ENCODE data around the gene CTXND1. TPM values are rescaled to one million over a fixed set of nuclear protein-coding genes. Genes with fewer than 3 reads are reported as not detected.

CTXND1 gene
- total and polyA plus RNA-seq, 2 of the 4 experiments (the other 2 are of a cell fraction), result not detected

DNA sequence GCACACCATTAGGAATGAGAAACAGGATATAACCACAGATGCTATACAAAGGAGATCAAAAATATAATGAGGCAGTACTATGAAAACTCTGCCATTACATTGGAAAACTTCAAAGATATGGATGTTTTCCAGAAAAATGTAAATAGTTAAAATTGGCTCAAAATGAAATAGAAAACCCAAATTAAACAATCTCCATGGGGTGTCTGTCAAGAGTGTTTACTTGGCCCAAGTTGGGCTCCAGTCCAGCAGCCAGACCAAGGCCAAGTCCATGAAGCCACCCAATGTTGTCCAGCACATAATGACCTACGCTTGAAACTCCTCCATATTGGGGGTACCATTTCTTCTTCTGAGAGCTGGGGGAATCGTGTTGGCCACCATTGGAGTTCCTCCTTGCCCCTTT is 37.1 kb downstream of the CTXND1 start:
- Histone ChIP-seq H3K4me1 (ENCODE audit: control insufficient read depth, insufficient read depth, low read length) (no peaks in the 10 kb centered on the region), H3K79me1 (ENCODE audit: low read depth in 1 of 2, low read length in 2 of 2) (no peaks in the 10 kb centered on the region), H3K18ac (ENCODE audit: low read depth, low read length) (no peak overlapping the region), H2BK120ac (ENCODE audit: low read depth, low read length) (no peak overlapping the region), H2AK5ac (ENCODE audit: low read depth, low read length) (no peak overlapping the region), H3K36me3 (ENCODE audit: control insufficient read depth, insufficient read depth, low read length) (no peaks in the 10 kb centered on the region), H3K9me1 (ENCODE audit: insufficient read depth, low read length) (no peaks in the 10 kb centered on the region), H3K14ac (replicated peaks; ENCODE audit: low read depth, low read length) (no peak overlapping the region), H3K27me3 (ENCODE audit: control insufficient read depth, insufficient read depth, low read length) (peaks cover 12% of the 10 kb centered on the region), H2BK15ac (ENCODE audit: low read depth, low read length) (no peak overlapping the region), H2AK9ac (replicated peaks; ENCODE audit: low read depth, low read length, poor library complexity) (no peak overlapping the region), H4K91ac (ENCODE audit: insufficient read depth, low read depth, low read length) (no peak overlapping the region), H3K56ac (ENCODE audit: extremely low read depth, insufficient read depth, low read length) (no peak overlapping the region), H2BK20ac (ENCODE audit: low read depth, low read length) (no peak overlapping the region), H4K5ac (ENCODE audit: low read depth, low read length) (no peak overlapping the region), H3K27ac (ENCODE audit: insufficient read depth, low read length) (no peak overlapping the region), H2AFZ (replicated peaks; ENCODE audit: low read length, poor library complexity) (no peak overlapping the region), H3K4me3 (ENCODE audit: insufficient read depth, low read depth, low read length) (no peak overlapping the region), H3K4ac (ENCODE audit: low read depth, low read length) (no peak overlapping the region), H3K23ac (ENCODE audit: low read depth, low read length) (no peak overlapping the region), H4K20me1 (ENCODE audit: insufficient read depth, low read length) (no peaks in the 10 kb centered on the region), H3K4me2 (ENCODE audit: low read depth, low read length) (no peak overlapping the region), H4K8ac (ENCODE audit: low read depth in 2 of 2, low read length in 2 of 2) (no peak overlapping the region), H3K9me3 (ENCODE audit: control insufficient read depth, insufficient read depth, low read length) (peaks cover 3% of the 10 kb centered on the region; the same call in 1 of the 2 replicates), H2BK5ac (ENCODE audit: low read depth, low read length, poor library complexity, severe bottlenecking) (no peak overlapping the region), H3K9ac (ENCODE audit: low read depth, low read length) (no peak overlapping the region)
- in situ Hi-C loops (cut with MboI; ENCODE audit: low sequenced_read_pairs) (no loop called here), dilution Hi-C loops (cut with HindIII; ENCODE audit: low sequenced_read_pairs, unreplicated experiment) (no loop called here), intact Hi-C loops (cut with micrococcal nuclease) (no loop called here)
- ChIA-PET POLR2A (ENCODE audit: unreplicated experiment) (no interaction called here), CTCF (interaction anchor here (0.6 kb wide), 1 partner anchor 1938 kb away, joined by 6 read pairs; no protein-coding TSS in a partner anchor)
- BruUV-seq (replicated peaks), result no TSS peak
- ATAC-seq (ENCODE audit: low read depth), result no peak
- no CpG with 5 or more reads among the region's 2 CpGs for WGBS, 2 experiments (ENCODE audit: extremely low coverage in 2 of 2, insufficient read length in 1 of 2)
- no peak for DNase-seq
- TF ChIP-seq RAD21 (IDR thresholded peaks at IDR 0.05; ENCODE audit: low read length) (no peak), MAZ (IDR thresholded peaks at IDR 0.05; ENCODE audit: borderline replicate concordance, low read depth, low read length) (no peak), CEBPB (IDR thresholded peaks at IDR 0.05; ENCODE audit: low read depth, low read length) (no peak), MXI1 (IDR thresholded peaks at IDR 0.05; ENCODE audit: borderline replicate concordance, low read depth, low read length) (no peak), RFX5 (IDR thresholded peaks at IDR 0.05; ENCODE audit: low read depth, low read length) (no peak), RCOR1 (IDR thresholded peaks at IDR 0.05; ENCODE audit: insufficient replicate concordance, low read length) (no peak), MAFK (IDR thresholded peaks at IDR 0.05; ENCODE audit: low read depth, low read length) (no peak), POLR2A (IDR thresholded peaks at IDR 0.05; ENCODE audit: low read depth, low read length) (no peak), CHD1 (IDR thresholded peaks at IDR 0.05; ENCODE audit: low read depth, low read length) (no peak), FOS (IDR thresholded peaks at IDR 0.05; ENCODE audit: low read depth, low read length) (no peak)
- TF ChIP-seq, protein P1, sequence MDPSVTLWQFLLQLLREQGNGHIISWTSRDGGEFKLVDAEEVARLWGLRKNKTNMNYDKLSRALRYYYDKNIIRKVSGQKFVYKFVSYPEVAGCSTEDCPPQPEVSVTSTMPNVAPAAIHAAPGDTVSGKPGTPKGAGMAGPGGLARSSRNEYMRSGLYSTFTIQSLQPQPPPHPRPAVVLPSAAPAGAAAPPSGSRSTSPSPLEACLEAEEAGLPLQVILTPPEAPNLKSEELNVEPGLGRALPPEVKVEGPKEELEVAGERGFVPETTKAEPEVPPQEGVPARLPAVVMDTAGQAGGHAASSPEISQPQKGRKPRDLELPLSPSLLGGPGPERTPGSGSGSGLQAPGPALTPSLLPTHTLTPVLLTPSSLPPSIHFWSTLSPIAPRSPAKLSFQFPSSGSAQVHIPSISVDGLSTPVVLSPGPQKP (IDR thresholded peaks at IDR 0.05; ENCODE audit: borderline replicate concordance, low read depth, low read length), result no peak

Data from IMR-90 (cell line).